Left ventricle myocardium superior (tissue), 1 donor: ENCODE measurements around the gene CD1C. TPM values are rescaled to one million over a fixed set of nuclear protein-coding genes. Genes with fewer than 3 reads are reported as not detected.
"Not testable (repeated sequence)": the region's sequence is repeated elsewhere in the genome, so short reads cannot be mapped to it uniquely, and the experiment has no call there.

Experiments used
- ATAC-seq: fragments of 200-7000 bp; cut with Tn5 transposase; one replicate; pipeline ENCODE4 v1.9.1; 2020; ENCODE audit warnings: mild to moderate bottlenecking, moderate library complexity
- DNase-seq: peaks from one replicate; pipeline ENCODE4 v3.0.0-alpha.2; 2020
- intact Hi-C: fragments of 100-400 bp; cut with micrococcal nuclease; formaldehyde crosslinking; loops from one replicate; pipeline ENCODE4 v1.11.0; 2022
- total RNA-seq: library from RNA; stranded (reverse); fragmentation: NEBNext Ultra II Directional; extraction: Animal tissue kit (Norgen Biotek cat#: 25700); gene quantifications from one replicate; pipeline ENCODE4 v1.2.1, GENCODE V29; 2021
- donor health status: DM: no; HTN: yes; CAD: no; lungs with severe emphysema.

Gene CD1C
- total RNA-seq, 1 donor from 2014 or later: 0.74 TPM

DNA sequence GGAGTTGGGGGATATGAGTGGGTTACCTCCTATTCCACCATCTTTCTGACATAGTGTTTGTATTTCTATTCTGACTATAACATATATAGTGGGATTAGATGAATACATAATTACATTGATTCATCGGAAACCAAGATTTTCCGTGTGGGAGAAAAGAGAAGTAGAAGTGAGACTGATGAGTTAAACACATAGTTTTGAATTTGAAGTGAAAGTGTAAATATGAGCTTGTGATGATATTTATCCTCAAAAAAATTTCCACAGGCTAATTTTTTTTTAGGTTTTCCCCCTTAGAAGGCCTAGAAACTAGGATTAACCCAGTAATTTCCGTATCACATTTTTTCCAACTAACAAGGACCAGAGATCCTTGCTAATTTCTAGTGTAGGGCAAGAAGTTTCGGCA lies 34.7 kb downstream of the CD1C start:
- no peak for ATAC-seq
- DNase-seq: no peak
- intact Hi-C loops: no loop called here

DNA sequence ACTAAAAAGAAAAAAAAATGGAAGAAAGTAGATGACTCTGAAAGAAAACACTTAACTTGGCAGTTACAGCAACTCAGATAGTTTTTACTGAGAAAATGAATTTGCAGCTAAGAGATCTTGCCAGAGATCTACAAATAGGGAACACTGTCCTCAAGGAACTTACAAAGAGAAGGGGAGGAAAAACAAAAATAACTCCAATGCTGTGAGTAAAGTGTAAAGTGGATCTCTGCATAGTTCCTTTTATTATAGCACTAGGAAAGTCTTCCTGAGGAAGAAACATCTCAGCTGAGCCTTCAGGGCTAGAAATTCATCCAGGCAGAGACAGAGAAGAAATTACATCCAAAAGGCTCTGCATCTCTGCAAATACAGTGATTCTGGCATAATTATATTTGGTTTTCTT lies 37.8 kb downstream of the CD1C start:
- ATAC-seq (no peak), DNase-seq (no peak)
- intact Hi-C loops: no loop called here

GRCh38 chr1:158328426-158328825 lies 38.7 kb downstream of the CD1C start:
- ATAC-seq: no peak
- intact Hi-C loops: no loop called here
- no peak for DNase-seq

- no peak for ATAC-seq
- no peak for DNase-seq
- intact Hi-C loops: no loop called here
Measured at GRCh38 chr1:158329300-158329699, 39.6 kb downstream of the CD1C start.

- no peak for DNase-seq
- intact Hi-C loops: no loop called here
- ATAC-seq: no peak
Measured at GRCh38 chr1:158329733-158330132, 40.0 kb downstream of the CD1C start.

DNA sequence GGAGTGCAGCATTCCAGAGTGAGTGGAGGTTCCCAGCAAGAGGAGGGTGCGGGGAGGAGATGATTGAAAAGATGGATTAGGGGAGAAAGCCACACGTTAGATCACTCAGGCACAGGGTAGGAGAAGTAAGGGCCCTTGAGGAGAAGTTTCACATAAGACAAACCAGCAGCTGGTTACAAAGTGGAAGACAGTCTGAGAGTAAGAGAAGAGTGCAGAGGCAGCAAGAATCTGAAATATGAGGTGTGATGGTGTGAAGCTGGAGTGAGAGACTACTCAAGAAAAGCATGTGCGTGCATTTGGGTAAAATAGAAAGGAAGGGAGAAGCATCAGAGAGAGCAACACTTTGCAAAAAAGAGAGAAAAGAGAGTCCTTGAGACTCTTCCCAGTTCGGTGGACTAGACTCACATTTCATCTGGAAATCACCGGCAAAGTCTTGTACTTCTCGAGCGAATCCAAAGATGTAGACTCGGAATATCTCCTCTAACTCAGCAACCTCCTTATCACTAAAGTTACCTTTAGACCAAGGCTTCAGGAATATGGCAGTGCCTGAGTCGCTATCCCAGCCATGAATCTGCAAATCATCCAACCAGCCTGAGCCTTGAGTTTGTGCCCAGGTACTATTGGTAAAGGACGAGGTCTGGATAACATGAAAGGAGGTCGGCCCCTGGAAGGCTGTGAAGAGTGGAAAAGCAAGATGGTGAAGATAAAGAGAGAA lies 40.8 kb downstream of the CD1C start:
- no peak for ATAC-seq
- DNase-seq: no peak
- intact Hi-C loops: no loop called here

DNA sequence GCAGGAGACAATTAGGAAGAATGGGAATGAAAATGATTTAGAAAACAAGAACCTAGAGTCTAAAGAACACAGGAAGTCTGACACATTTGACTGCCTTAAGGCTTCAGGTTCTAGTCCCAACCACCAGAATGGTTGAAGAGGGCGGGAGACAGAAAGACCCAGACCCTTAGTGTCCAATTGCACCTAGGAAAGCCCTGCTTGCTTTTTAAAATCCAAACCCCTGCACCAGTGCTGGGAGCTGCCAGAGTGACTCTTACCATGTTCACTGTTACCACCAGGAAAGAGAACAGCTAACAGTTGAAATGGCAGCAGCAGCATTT lies 41.3 kb downstream of the CD1C start:
- ATAC-seq: no peak
- no peak for DNase-seq
- intact Hi-C loops: no loop called here

GRCh38 chr1:158331481-158332150 lies 41.9 kb downstream of the CD1C start, which contains the start of gene CD1B:
CD1B (minus strand) TSS chr1:158331531; CDS start chr1:158331423, 108 bp downstream.
- intact Hi-C loops: no loop called here
- ATAC-seq: no peak
- no peak for DNase-seq

- DNase-seq: no peak
- intact Hi-C loops: no loop called here
- no peak for ATAC-seq
Measured at GRCh38 chr1:158333405-158334155, 43.9 kb downstream of the CD1C start.

DNA sequence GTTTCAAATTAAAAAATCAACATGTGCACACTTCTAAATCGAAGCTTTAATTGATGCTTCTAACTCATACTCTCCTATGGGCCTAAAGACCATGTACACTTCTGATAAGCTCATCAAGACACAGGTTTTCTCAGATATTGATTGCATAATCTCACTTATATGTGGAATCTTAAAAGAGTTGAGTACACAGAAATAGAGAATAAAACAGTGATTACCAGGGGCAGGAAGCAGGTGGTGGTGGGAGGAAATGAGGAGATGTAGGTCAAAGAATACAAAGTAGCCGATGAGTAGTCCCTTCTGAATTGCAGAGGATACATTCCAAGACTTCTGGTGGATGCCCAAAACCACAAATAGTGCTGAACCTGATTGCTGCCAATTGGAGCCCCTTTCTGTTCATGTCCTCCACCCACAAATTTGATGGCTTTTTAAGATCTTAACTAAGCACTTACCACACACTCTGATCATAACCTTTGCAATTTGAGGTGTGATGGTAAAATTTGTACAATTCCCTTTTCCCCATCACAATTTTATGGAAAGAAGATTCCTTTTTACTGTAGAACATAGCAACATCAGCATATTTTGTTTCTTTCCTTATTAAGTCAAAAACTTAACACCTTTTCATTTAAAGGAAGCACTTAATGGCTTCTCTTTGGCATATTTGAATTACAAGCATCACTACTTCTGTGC lies 44.9 kb downstream of the CD1C start:
- intact Hi-C loops: no loop called here
- ATAC-seq: no peak

DNA sequence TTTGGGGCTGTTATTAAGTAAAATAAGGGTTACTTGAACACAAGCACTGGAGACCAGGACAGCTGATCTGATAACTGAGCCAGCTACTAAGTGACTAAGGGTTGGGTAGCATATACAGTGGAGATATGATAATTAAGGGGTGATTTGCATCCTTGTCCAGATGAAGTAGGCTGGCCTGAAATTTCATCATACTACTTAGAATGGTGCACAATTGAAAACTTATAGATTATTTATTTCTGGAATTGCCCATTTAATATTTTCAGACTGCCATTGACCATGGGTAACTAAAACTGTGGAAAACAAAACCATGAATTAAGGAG lies 45.5 kb downstream of the CD1C start:
- no peak for ATAC-seq
- intact Hi-C loops: no loop called here
- DNase-seq: no peak

More for the DNA sequence above, 44.9 kb downstream of the CD1C start:
- DNase-seq: no peak

DNA sequence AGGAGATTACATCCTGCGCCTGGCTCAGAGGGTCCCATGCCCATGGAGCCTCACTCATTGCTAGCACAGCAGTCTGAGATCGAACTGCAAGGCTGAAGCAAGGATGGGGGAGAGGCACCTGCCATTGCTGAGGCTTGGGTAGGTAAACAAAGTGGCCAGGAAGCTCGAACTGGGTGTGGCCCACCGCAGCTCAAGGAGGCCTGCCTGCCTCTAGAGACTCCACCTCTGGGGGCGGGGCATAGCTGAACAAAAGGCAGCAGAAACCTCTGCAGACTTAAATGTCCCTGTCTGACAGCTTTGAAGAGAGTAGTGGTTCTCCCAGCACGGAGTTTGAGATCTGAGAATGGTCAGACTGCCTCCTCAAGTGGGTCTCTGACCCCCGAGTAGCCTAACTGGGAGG lies 46.7 kb downstream of the CD1C start:
- intact Hi-C loops, DNase-seq, ATAC-seq: not testable (repeated sequence)

Other genes with a start within 250 kb of the CD1C start
- 1.4 TPM for gene CD1D, start 109.0 kb upstream of the CD1C start, total RNA-seq
- not detected for gene CD1A, start 35.5 kb upstream of the CD1C start, total RNA-seq
- gene CD1B, start 41.6 kb downstream of the CD1C start, total RNA-seq: not detected
- 0.50 TPM for gene CD1E, start 64.0 kb downstream of the CD1C start, total RNA-seq
- gene OR10T2, start 109.5 kb downstream of the CD1C start, total RNA-seq: not detected
- gene OR10K2, start 136.3 kb downstream of the CD1C start, total RNA-seq: not detected
- not detected for gene OR10K1, start 171.9 kb downstream of the CD1C start, total RNA-seq
- gene OR10R2, start 182.3 kb downstream of the CD1C start, total RNA-seq: not detected